GM18870 (cell line): ENCODE results near the gene SGCD.

Experiments used
- ATAC-seq: cut with Tn5 transposase; IDR thresholded peaks from one replicate; pipeline ENCODE4 v1.9.1; 2021; ENCODE audit warnings: moderate library complexity; ENCODE audit not compliant: unreplicated experiment

Gene SGCD

DNA sequence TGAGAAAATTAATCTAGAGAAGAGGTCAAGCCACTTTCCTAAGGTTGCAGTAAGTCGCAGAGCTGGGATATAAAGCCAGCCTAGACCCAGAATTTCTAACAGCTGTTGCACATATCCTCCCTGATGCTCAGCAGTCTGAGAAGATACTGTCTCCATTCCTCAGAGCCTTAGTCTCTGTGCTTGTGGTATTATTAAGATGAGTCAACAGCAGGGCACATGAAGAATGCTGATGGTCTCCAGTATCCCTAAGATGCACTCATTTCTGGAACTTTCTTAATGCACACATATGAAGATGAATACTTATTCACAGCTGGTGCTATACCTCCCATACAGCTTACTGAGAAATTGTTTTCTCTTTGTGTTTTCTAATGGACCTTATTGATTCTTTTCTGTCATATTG, 32.5 kb downstream of the SGCD start:
- ATAC-seq = peak; percentile 56

DNA sequence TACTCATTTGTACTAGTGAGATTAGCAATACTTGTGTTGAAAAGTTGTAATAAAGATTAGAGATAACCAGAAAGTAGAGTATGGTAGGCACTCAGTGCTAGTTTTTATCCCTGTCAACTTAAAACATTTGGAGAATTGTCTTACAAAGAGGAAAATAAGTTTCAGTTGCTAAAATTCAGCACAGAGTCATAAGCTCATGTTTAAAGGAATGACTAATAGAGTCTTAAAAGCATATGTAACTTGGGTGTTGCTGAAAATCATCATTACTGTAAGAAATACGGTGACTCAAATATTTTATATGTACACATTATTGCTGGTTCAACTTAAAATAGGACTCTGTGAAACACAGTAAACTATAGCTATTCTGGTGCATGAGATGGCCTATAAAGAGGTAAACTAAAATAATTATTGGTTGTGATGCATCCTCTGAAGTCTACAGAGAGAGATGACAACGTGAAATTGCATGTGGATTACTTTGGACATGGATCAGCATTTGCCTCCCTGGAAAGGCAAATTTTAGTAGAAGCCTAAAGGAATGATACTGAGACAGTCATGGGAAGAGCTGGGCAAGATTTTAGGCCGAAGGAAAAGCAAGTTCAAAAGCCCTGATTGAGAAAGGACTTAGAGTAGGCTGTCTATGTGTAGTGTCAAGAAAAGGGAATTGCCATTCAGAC, 34.6 kb downstream of the SGCD start:
- no peak for ATAC-seq

- ATAC-seq = no peak
Observed at GRCh38 chr5:156363861-156364260, 36.9 kb downstream of the SGCD start.

GRCh38 chr5:156366521-156366920, 39.6 kb downstream of the SGCD start:
- no peak for ATAC-seq

DNA sequence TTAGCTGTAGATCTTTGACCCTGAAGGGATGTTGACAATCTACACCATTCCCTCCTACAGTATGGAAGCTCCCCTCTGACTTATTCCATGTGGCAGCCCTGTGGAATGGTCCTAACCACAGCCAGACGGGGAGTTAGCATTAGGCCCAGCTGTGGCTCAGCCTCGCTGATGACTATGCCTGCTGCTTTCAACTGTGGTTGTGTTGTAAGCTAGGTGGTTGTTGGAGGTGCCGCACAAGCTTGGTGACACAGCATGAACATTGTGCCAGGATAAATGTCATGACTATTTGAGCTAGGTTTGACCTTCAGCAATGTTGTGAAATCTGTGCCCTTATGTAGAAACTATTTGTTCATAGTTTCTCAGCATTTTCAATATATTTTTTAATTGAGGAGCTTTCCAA, 40.6 kb downstream of the SGCD start:
- no peak for ATAC-seq

DNA sequence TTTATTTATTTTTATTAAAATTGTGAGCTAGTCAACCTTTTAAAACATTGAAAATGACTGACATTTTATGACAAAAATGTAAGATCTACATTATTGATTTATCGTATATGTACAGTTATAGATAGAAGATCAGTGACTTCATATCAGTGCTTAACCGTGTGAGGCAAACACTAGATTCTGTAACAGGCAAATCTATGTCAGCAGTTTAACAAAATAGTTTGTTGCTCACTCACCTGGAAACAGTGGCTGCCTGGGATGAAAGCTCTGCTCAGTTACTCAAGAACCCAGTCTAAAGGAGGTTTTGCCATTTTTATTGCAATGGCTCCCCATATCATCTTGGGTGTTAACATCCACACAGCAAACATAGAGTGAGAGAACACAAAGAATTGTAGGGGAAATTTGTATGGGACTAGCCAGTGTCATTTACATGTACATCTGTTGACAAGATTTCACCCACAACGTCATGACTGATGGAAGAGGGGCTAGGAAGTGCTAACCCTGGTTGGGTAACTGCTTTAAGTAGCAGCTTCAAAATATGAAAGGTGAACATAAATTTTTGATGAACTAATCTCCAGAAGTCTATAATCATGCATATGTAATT, 49.0 kb downstream of the SGCD start:
- ATAC-seq = peak; percentile 41

- ATAC-seq = peak; percentile 76
Observed at GRCh38 chr5:156376751-156377150, 49.8 kb downstream of the SGCD start.

DNA sequence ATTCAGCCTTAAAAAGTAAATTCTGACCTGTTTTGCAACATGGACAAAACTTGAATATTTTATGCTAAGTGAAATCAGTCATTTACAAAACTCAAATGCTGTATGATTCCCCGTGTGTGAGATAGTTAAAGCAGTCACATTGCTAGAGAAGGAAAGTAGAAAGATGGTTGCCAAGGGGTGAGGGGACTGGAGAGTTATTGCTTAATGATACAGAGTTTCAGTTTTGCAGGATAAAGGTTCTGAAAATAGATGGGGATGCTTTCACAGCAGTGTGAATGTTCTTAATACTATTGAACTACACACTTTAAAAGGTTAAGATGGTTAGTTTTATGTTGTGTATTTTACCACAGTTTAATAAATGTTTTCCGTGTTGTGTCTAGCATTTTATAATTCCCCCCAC, 51.2 kb downstream of the SGCD start:
- ATAC-seq = peak; percentile 47

GRCh38 chr5:156379206-156379605, 52.2 kb downstream of the SGCD start:
- ATAC-seq = no peak

DNA sequence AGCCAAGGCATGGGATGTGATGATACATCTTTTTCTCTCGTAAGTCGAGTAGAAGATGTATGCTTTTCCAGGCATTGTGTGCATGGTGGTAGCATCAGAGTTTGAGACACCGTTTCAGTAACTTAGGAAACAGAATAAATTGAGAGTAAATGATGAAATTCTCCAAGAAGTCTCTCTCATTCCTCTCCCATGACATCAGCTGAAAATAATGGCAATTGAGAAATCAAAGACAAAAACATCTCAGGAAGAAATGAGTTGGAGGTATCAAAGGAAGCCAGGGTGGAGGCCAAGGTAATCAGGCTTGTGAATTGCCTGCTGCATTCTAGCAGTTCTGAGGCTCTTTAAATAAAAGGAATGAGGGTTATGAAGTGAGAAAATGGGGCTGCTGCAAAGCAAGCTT, 53.9 kb downstream of the SGCD start:
- ATAC-seq = no peak

- no peak for ATAC-seq
Observed at GRCh38 chr5:156383510-156384265, 56.7 kb downstream of the SGCD start.

- ATAC-seq = no peak
Observed at GRCh38 chr5:156385416-156385815, 58.5 kb downstream of the SGCD start.

- ATAC-seq = no peak
Observed at GRCh38 chr5:156386976-156387375, 60.0 kb downstream of the SGCD start.

DNA sequence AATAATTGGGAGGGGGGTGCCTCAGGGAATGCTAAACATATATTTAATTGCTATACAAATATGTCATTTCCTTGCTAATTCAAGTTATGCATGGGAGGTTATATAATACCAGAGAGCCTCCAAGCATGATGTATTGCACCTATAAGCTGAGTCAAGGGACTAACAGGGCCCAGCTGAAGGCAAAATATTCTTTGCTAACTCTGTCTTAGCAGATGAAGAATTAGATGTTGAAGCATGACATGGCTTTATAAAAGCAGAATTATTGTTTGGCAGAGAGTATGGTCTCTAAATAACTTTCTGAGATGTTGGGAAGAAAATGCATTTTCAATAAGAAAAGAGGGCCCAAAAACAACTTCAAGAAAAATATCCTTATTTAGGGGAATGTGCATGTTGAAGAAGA, 60.4 kb downstream of the SGCD start:
- ATAC-seq = no peak

- ATAC-seq = no peak
Observed at GRCh38 chr5:156388233-156388632, 61.3 kb downstream of the SGCD start.

GRCh38 chr5:156391139-156391538, 64.2 kb downstream of the SGCD start:
- no peak for ATAC-seq

- ATAC-seq = no peak
Observed at GRCh38 chr5:156393980-156394379, 67.0 kb downstream of the SGCD start.

- no peak for ATAC-seq
Observed at GRCh38 chr5:156394642-156395305, 67.8 kb downstream of the SGCD start.

- no peak for ATAC-seq
Observed at GRCh38 chr5:156395306-156395675, 68.3 kb downstream of the SGCD start.

- ATAC-seq = no peak
Observed at GRCh38 chr5:156396063-156396829, 69.3 kb downstream of the SGCD start.

- ATAC-seq = no peak
Observed at GRCh38 chr5:156396830-156397081, 69.8 kb downstream of the SGCD start.
